AG09319 (cell line): ENCODE measurements around the gene TFEB.

Experiments used
- DNase-seq: peaks from one replicate; pipeline ENCODE4 v3.0.0-alpha.2; 2010; ENCODE audit warnings: low read depth; ENCODE audit errors: extremely low read depth
- CTCF ChIP-seq: IDR thresholded peaks from 2 replicates; pipeline ENCODE4 v1.5.1; 2011; ENCODE audit warnings: low read depth, mild to moderate bottlenecking, inconsistent platforms, low read length, moderate library complexity

Gene TFEB

GRCh38 chr6:41636833-41637193 is 98.6 kb downstream of the TFEB start:
- no peak for TF ChIP-seq CTCF
- no peak for DNase-seq

GRCh38 chr6:41635365-41635764 is 100.0 kb downstream of the TFEB start:
- TF ChIP-seq CTCF = no peak
- no peak for DNase-seq

GRCh38 chr6:41634657-41635056 is 100.8 kb downstream of the TFEB start:
- no peak for DNase-seq
- no peak for TF ChIP-seq CTCF
